ENCODE results near the gene SUN5.

The SUN5 gene

DNA sequence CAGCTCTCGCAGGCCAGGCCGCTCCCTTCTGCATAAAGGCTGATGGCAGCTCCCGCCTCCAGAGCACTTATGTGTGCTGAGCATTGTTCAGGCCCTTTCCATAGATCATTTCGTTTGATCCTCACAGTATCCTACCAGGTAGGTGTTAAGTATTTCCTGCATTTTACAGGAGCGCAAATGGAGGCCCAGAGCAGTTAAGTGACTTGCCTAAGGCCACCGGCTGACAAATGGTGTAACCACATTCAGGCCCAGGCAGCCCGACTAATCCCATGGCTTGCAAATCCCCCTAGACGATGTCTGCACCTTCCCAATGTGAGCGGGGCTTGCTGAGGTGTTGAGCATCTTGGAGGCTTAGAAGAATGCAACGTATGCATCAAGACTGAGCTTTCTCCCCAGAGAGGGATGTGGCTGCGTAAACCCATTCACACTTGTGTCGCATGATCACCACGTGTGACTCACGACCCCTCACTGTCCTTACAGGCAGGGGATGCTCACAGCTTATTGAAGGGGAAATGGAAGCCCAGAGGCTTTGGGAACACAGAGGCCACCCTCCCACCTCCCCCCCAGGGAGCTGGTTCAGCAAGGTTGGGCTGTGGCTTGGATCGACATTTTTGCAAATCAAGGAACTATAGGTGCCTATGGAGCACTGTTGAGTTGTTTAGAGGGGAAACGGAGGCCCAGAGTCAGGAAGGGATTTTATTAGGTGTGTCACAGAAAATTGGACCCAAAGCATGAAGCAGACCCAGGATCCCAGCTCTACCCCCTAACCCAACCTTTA lies 10.3 kb upstream of the SUN5 start:
- no peak for DNase-seq (ENCODE audit: low read depth)

DNA sequence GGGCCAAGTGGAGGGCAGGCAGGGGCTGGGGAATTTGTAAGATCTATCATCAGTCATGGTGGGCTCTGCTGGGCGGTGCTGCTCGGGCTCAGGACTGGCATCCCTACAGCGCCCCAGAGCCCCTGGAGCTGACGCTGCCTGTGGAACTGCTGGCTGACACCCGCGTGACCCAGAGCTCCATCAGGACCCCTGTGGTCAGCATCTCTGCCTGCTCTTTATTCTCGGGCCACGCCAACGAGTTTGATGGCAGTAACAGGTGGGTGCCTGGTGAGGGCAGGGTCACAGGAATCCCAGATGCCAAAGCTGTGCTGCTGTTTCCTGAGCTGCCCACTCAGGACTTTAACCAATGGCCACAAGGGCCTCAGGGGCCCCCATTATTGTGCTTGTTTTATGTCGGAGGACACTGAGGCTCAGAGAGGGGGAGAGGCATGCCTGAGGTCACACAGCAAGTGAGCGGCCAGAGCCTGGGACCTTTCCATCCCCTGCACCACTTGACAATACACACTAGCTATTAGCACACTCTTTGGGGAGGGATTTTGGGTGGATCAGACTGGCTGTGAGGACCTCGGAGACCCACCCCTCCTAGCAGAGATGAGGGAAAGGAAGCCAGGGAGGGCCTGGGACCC lies 9.6 kb upstream of the SUN5 start:
- no peak for DNase-seq (ENCODE audit: low read depth)

DNA sequence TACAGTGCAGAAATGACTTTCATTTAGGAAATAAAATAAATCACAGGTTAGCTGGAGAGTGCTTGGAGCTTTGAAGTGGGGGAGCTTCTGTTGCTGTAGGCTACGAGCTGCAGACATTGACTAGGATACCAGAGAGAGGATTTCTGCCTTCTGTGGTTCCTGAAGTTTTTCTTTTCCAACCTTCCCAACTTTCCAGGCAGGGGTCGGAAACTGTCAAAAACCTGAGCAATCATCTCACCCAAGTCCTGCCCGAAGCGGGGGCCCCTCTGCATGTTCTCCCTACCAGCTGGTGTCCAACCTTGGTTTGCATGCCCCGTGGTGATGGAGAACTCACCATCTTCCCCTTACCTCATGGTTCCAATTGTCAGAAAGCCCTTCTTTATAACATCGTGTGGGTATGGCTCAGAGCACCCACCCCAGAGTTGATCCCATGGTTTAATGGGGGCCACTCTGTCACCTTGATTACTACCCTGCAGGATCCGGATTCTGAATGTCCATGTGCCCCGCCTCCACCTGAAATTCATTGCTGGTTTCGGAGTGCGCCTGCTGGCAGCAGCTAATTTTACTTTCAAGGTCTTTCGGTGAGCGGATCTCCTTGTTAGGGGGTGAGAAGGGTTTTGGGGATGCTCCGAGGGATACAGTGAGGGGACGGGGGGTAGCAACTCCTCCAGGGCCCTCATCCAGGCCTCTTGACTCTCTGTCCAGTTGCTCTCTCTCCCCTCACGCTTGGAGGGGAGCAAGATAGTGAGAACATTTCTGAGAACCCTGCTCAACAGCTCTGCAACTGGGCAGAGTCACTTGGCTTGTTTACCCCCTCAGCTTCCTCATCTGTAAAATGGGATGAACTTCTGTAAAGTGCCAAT lies 8.3 kb upstream of the SUN5 start:
- DNase-seq (ENCODE audit: low read depth) = no peak

- DNase-seq (ENCODE audit: low read depth) = no peak
Observed at GRCh38 chr20:33010674-33011449, 6.6 kb upstream of the SUN5 start.

DNA sequence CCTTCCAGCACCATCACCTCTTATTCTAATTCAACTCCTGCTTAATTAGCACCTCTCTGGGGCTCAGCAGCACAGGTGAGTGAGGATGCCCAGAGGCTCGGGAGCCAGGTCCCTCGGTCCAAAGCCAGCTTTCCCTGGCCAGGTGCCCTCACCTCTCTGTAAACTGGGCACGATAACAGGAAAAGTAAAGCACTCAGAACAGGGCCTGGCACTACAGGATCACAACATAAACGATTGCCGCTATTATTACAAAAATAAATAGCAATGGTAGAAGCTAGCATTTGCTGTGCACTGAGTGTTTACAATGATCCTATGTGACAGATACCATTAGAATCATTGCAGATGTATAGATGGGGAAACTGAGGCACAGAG lies 5.9 kb upstream of the SUN5 start:
- DNase-seq (ENCODE audit: low read depth) = no peak

GRCh38 chr20:33009214-33010132 lies 5.2 kb upstream of the SUN5 start:
- DNase-seq (ENCODE audit: low read depth) = no peak

- DNase-seq (ENCODE audit: low read depth) = no peak
Observed at GRCh38 chr20:33008336-33009213, 4.3 kb upstream of the SUN5 start.

- DNase-seq (ENCODE audit: low read depth) = no peak
Observed at GRCh38 chr20:33007376-33008335, 3.4 kb upstream of the SUN5 start, which contains the start of gene BPIFB2. BPIFB2 (plus strand) TSS chr20:33007704; CDS start chr20:33008575, 871 bp downstream.

DNA sequence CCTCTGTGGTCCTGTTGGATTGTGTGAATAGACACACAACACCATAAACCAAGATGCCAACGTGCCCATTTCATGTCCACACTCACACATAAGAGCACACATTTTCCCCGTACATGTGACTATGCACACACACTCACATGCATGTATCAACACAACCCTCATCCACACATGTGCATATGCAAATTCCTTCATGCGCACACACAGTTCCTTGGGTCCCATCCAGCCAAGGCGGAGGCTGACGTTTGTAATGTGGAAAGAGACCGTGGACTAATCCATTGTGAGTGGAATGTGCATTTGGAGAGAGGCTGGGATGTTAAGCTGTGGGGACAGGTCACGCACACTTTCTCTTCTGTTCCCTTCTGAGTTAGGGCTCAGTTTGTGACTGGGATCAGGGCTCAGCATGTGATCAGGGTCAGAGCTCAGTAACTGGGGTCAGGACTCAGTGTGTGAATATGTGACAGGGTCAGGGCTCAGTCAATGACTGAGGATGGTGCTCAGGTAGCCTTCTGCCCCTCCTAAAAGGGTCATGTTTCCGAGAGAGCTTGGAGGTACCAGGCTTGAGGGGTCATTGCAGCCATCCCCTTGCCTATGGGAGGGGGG lies 2.6 kb upstream of the SUN5 start:
- DNase-seq (ENCODE audit: low read depth) = no peak

GRCh38 chr20:33005908-33006775 lies 1.9 kb upstream of the SUN5 start:
- DNase-seq (ENCODE audit: low read depth) = no peak

DNA sequence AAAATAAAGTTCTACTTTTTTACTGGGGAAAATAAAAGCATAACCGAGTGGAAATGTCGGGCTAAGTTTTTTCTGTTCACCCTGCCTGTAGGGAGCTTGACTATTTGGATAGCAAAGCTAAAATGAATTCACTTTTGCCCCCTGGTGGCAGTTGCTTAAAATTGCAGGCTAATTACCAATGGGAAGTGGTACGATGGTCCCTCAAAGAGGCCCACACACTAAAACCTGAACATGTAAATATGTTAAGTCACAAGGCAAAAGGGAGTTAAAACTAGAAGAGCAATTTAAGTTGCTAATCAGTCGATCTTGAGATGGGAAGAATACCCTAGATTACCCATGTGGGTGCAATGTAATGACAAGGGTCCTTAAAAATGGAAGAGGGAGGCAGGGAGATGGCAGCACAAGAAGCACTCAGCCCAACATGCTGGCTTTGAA lies 916 bp upstream of the SUN5 start:
- DNase-seq (ENCODE audit: low read depth) = no peak

GRCh38 chr20:33002087-33002808 lies 2.0 kb downstream of the SUN5 start:
- DNase-seq (ENCODE audit: low read depth) = no peak

DNA sequence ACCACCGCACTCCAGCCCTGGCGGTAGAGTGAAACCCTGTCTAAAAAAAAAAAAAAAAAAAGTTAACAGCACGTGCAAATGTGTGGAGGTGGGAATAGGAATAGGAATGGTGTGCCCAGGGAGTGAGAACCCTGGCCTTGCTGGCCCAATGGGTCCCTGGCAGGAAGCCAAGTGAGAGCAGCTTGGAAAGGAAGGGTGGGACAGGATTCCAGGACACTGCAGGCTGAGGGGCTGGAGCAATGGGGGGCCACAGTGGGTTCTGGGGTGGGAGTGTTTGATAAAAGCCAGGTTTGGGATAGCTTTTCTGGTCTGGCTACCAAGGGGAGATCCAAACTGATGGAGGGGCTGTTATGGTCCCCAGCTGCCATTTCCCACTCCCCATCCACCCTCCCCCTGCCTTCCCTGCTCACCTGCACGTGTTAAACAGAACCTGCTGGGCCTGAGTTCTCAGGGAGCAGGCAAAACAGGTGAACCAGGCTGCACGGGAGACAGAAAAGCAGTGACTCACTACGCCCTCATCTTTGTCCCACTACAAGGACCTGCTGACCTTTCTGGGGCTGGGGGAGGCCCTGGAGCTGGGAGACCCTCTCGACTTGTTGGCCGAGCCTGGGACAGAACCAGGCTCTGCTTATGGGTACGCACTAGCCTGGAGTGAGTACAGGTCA lies 3.3 kb downstream of the SUN5 start:
- DNase-seq (ENCODE audit: low read depth) = no peak

DNA sequence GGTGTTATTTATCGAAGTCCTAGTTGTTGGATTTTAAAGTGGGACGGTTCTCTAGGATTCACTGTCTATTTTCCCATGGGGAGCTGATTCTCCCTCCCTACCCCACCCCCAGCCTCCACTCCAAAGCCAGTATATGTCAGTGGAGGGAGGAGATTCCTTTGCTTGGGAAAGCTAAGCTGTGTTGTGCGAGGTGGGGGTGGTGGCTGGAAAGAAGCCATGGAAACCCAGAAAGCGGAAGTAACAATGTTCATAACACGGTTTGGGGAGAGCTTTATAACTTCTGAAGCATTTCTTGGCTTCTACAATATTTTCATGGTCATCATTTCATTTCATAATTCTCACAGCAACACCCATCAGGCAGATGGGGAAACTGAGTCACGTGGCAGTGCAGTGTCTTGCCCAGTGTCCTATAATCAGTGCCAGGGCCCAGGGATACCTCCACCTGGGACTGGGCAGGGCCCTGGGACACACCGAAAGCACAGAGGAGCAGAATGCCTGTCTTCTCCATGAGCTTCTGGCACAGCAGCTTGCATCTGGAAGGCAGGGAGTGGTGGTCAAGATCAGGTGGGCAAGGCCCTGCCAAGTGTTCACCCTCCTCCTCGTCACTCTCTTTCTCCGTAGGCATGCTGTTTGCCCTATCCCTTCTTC lies 4.5 kb downstream of the SUN5 start:
- DNase-seq (ENCODE audit: low read depth) = no peak

DNA sequence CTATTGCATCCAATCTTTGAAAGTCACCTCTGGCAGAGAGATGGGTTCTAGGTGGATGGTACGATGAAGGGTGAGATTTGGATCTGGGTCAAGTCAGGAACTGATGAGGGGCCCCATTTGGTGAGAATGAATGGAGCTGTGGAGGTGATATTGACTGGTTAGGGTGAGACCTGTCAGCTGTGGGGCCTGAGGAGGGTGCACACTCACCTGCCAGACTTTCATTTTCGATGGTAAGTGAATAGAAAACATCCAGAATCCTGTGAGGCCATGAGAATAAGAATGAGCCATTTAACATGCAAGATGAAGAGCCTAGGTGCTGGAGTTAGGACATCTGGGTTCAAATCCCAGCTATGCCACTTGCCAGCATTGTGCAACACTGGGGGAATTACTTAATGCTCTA lies 6.8 kb downstream of the SUN5 start:
- no peak for DNase-seq (ENCODE audit: low read depth)
